Measurements from ENCODE around the gene IFNA1. TPM values are rescaled to one million over a fixed set of nuclear protein-coding genes. Genes with fewer than 3 reads are reported as not detected.

Gene IFNA1
- total RNA-seq, 4 donors from 2014 or later: not detected

- Histone ChIP-seq H3K27me3 (peaks cover 4% of the 10 kb centered on the region), H3K36me3 (no peaks in the 10 kb centered on the region), H3K9me3 (no peaks in the 10 kb centered on the region), H3K27ac (no peak overlapping the region), H3K4me3 (no peak overlapping the region), H3K4me1 (no peaks in the 10 kb centered on the region)
- WGBS, 2 donors (ENCODE audit: low coverage in 1 of 2): 63 to 77% methylated on average over 1 to 3 of the region's 3 CpGs
- in situ Hi-C loops (cut with MboI; ENCODE audit: low pct_ligation_motif_present in 1 of 4, low pct_unique_long_range_greater_than_20kb in 1 of 4, low sequenced_read_pairs in 3 of 4): loop anchor here in 2 of 4 donors (25.0 kb wide), 1 partner anchor 314 kb away; no protein-coding TSS in a partner anchor
- intact Hi-C loops (cut with DNase I; ENCODE audit: low total_unique reads): no loop called here
- DNase-seq: no peak
- TF ChIP-seq POLR2A (IDR thresholded peaks at IDR 0.05) (no peak), POLR2AphosphoS5 (IDR thresholded peaks at IDR 0.05) (no peak), EP300 (IDR thresholded peaks at IDR 0.05; ENCODE audit: low read depth) (no peak), CTCF (IDR thresholded peaks at IDR 0.05) (no peak)
Observed at GRCh38 chr9:21473236-21473635, 33.0 kb downstream of the IFNA1 start.

GRCh38 chr9:21477466-21477865 is 37.2 kb downstream of the IFNA1 start:
- intact Hi-C loops (cut with DNase I; ENCODE audit: low total_unique reads): no loop called here
- Histone ChIP-seq H3K4me1 (no peaks in the 10 kb centered on the region), H3K36me3 (no peaks in the 10 kb centered on the region), H3K27me3 (no peaks in the 10 kb centered on the region), H3K9me3 (no peaks in the 10 kb centered on the region), H3K4me3 (no peak overlapping the region), H3K27ac (no peak overlapping the region)
- DNase-seq: no peak
- 72 to 75% methylated on average over 2 of the region's 2 CpGs for WGBS, 2 donors (ENCODE audit: low coverage in 1 of 2)
- TF ChIP-seq POLR2A (IDR thresholded peaks at IDR 0.05) (no peak), CTCF (IDR thresholded peaks at IDR 0.05) (no peak), POLR2AphosphoS5 (IDR thresholded peaks at IDR 0.05) (no peak), EP300 (IDR thresholded peaks at IDR 0.05; ENCODE audit: low read depth) (no peak)
- in situ Hi-C loops (cut with MboI; ENCODE audit: low pct_ligation_motif_present in 1 of 4, low pct_unique_long_range_greater_than_20kb in 1 of 4, low sequenced_read_pairs in 3 of 4): no loop called here

GRCh38 chr9:21479152-21479702 is 39.0 kb downstream of the IFNA1 start:
- DNase-seq: no peak
- intact Hi-C loops (cut with DNase I; ENCODE audit: low total_unique reads) (no loop called here), in situ Hi-C loops (cut with MboI; ENCODE audit: low pct_ligation_motif_present in 1 of 4, low pct_unique_long_range_greater_than_20kb in 1 of 4, low sequenced_read_pairs in 3 of 4) (no loop called here)
- TF ChIP-seq CTCF (IDR thresholded peaks at IDR 0.05) (no peak), POLR2A (IDR thresholded peaks at IDR 0.05) (no peak), EP300 (IDR thresholded peaks at IDR 0.05; ENCODE audit: low read depth) (no peak), POLR2AphosphoS5 (IDR thresholded peaks at IDR 0.05) (no peak)
- Histone ChIP-seq H3K4me3 (no peak overlapping the region), H3K27ac (no peak overlapping the region), H3K27me3 (no peaks in the 10 kb centered on the region), H3K36me3 (no peaks in the 10 kb centered on the region), H3K4me1 (no peaks in the 10 kb centered on the region), H3K9me3 (no peaks in the 10 kb centered on the region)
- WGBS, 2 donors (ENCODE audit: low coverage in 1 of 2): 62 to 76% methylated on average over 4 to 8 of the region's 8 CpGs

GRCh38 chr9:21481470-21482056 is 41.3 kb downstream of the IFNA1 start:
- no peak for DNase-seq
- WGBS, 2 donors (ENCODE audit: low coverage in 1 of 2): 24% methylated on average over 1 of the region's 1 CpG; no CpG with 5 or more reads in 1 of the 2 donors
- TF ChIP-seq EP300 (IDR thresholded peaks at IDR 0.05; ENCODE audit: low read depth) (no peak), POLR2A (IDR thresholded peaks at IDR 0.05) (no peak), POLR2AphosphoS5 (IDR thresholded peaks at IDR 0.05) (no peak), CTCF (IDR thresholded peaks at IDR 0.05) (no peak)
- H3K27me3 ChIP-seq: no peaks in the 10 kb centered on the region
- no peak overlapping the region for H3K4me3 ChIP-seq
- H3K4me1 ChIP-seq: no peaks in the 10 kb centered on the region
- no peak overlapping the region for H3K27ac ChIP-seq
- intact Hi-C loops (cut with DNase I; ENCODE audit: low total_unique reads) (no loop called here), in situ Hi-C loops (cut with MboI; ENCODE audit: low pct_ligation_motif_present in 1 of 4, low pct_unique_long_range_greater_than_20kb in 1 of 4, low sequenced_read_pairs in 3 of 4) (no loop called here)
- no peaks in the 10 kb centered on the region for H3K9me3 ChIP-seq
- H3K36me3 ChIP-seq: no peaks in the 10 kb centered on the region

Measured in transverse colon (tissue), 4 donors.